ENCODE measurements around the gene EPHA6. TPM values are rescaled to one million over a fixed set of nuclear protein-coding genes. Genes with fewer than 3 reads are reported as not detected.

The EPHA6 gene
- 1 to 10 TPM in 1 of 3 donors, under 1 TPM in 2; 0.06 to 1.1 (median 0.10) TPM for polyA plus RNA-seq

DNA sequence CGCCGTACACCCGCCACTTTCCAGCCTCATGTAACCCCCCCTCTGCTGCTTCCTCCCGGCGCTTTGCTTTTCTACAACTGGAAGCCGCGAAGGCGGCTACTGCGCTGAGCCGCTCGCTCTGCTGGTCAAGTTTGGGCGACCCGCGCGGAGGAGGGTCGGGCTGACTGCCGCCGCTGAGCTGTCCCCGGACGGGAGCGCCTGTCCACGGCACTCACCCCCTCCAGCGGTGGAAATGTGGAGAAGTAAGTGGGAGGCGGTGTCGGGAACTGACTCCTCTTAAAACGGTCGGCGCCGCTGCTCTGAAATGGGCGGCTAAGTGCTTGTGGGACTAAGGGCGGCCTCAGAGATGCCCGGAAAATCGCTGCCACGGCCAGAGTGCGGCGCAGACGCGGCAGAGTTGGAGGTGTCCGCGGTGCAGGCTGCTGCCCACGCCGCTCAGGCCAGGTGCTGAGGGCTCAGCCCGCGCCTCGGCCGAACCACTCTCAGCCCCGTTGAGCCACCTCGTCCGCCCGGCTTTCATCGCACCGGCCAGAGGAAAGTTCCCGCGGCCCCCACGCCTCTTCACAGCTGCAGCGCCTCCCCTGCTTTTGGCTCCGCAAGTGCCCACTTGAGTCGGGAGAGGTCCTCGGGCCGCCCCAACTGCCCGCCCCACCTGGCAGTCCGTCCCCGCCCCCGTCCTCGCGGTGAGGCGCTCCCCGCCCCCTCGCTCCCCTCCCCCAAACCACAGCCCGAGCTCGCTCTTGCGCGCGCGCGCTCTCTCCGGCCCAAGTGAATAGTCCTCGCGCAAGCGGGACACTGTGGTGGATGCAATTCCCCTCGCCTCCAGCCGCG is at the start of gene EPHA6:
TSS of gene EPHA6 (plus strand) at position 775 of the 831 bp plus-strand sequence.
- no peak within 1 kb of the TSS for H3K27ac ChIP-seq (ENCODE audit: low read depth, low read length)

DNA sequence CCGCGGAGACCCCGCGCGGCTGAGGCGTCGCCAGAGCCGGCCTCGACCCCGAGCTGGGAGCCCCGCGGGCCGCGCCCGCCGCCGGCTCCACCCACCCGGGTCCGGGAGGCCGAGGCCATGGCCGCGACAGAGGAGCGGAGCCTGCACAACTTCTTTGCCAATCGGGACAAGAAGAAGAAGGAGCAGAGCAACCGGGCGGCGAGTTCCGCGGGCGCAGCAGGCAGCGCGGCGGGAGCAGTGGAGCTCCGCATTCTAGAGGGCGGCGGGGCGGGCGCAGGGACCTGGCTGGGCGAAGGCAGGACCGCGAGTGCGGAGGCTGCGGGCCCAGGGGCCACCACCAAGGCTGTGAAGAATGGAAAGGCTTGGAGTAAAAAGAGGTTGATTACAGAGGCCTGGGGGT is 37.6 kb upstream of the EPHA6 start:
- 36 to 71% (median 60%) methylated on average over 41 to 43 of the region's 43 CpGs for WGBS, 3 donors

More for the DNA sequence above, at the start of gene EPHA6:
- WGBS, 3 donors, result 0 to 1% (median 1%) methylated on average over 74 to 83 of the region's 83 CpGs

DNA sequence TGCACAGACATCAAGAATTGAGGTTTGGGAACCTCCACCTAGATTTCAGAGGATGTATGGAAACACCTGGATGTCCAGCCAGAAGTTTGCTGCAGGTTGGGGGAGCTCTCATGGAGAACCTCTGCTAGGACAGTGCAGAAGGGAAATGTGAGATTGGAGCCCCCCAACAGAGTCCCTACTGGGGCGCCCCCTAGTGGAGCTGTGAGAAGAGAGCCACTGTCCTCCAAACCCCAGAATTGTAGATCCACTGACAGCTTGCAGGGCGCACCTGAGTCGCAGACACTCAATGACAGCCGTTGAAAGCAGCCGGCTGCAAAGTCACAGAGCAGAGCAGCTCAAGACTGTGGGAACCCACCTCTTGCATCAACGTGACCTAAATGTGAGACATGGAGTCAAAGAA is 34.6 kb upstream of the EPHA6 start:
- WGBS, 3 donors, result 80 to 89% (median 82%) methylated on average over 6 of the region's 6 CpGs

More for the DNA sequence above, 37.6 kb upstream of the EPHA6 start:
- no peak overlapping the region for H3K27ac ChIP-seq (ENCODE audit: low read depth, low read length)

DNA sequence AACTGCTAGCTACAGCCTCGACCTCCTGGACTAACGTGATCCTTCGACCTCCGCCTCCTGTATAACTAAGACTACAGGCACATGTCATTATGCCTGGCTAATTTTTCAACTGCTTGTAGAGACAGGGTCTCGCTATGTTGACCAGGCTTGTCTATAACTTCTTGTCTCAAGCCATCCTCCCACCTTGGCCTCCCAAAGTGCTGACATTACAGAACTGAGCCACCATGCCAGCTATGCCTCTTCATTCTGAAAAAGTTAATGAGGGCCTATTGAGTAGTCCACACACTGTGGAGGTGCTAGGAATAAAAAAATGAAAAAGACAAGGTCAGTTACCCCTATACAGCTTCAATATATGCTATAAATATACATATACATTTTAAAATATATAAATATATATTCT is 18.3 kb upstream of the EPHA6 start:
- WGBS, 3 donors, result 90 to 94% (median 92%) methylated on average over 5 of the region's 5 CpGs
- no peak overlapping the region for H3K27ac ChIP-seq (ENCODE audit: low read depth, low read length)

More for the DNA sequence above, 34.6 kb upstream of the EPHA6 start:
- H3K27ac ChIP-seq (ENCODE audit: low read depth, low read length), result no peak overlapping the region

DNA sequence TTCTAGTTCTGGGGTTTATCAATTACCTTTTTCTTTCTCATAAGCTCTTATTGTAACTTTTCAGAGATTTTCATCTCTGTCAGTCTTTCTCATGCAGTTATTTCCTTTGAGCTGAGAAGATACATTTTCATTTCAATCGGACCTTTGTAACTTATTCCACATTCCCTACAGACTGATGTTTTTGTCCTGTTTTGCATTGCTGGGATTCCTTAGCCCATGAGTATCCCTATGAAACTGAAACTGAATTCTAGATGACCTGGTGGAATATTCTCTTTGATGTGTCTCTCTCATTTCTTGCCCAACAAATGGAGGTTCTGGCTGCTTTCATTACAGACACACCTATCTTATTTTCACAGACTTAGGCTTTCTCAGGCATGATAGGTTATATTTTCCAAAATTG is 10.5 kb upstream of the EPHA6 start:
- no peak overlapping the region for H3K27ac ChIP-seq (ENCODE audit: low read depth, low read length)
- 69 to 83% (median 79%) methylated on average over 1 of the region's 1 CpG for WGBS, 3 donors

DNA sequence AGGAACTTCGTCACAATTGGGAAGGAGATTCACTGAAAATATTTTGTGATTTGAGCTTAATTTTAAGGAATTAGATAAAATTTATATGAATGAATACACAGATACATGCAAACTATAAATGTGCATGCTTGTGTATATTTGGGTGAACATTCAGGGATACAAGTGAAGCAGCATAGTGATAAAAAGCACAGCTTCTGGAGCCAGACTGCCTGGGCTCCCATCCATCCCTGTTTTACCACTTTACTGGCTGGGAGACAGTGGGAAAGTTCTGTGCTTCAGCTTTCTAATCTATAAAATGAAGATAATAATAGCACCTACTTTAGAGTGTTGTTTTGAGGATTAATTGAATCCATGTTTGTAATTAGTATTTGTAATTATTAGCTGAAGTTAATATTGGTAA is 8.1 kb upstream of the EPHA6 start:
- H3K27ac ChIP-seq (ENCODE audit: low read depth, low read length), result no peak overlapping the region
- 73 to 81% (median 78%) methylated on average over 1 of the region's 1 CpG for WGBS, 3 donors

DNA sequence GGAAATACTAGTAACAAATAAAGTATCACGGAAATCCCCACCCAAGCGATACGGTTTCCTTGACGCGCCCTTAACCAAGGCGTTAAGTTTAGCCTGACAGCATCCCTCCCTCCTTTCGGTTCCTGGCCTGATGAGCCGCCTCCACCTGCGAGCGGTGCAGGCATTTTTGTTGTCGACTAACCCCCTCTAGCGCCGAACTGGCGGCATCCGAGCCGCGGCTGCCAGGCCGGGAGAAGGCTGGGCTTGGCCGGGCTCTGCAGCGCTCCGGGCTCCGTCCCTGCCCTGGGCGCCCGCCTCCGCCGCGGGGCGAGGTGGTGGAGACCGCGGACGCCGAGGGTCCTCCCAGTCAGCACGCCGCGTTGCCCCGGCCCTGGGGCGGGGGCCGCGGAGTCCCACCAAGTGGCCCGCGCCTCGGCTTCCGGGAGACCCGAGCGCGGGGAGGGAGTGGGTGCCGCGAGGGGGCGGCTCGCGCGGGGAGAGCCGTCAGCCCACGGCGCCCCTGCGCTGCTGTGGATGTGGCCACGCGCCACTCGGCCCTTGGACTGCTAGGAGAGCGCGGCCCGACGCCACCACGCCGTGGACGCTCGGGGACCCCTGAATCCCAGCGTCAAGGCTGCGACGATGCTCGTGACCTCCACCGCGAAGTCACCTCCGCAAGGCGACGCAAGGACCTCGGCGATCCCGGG is 1.1 kb upstream of the EPHA6 start:
- H3K27ac ChIP-seq (ENCODE audit: low read depth, low read length), result no peak overlapping the region
- 0 to 1% (median 0%) methylated on average over 58 to 79 of the region's 79 CpGs for WGBS, 3 donors

DNA sequence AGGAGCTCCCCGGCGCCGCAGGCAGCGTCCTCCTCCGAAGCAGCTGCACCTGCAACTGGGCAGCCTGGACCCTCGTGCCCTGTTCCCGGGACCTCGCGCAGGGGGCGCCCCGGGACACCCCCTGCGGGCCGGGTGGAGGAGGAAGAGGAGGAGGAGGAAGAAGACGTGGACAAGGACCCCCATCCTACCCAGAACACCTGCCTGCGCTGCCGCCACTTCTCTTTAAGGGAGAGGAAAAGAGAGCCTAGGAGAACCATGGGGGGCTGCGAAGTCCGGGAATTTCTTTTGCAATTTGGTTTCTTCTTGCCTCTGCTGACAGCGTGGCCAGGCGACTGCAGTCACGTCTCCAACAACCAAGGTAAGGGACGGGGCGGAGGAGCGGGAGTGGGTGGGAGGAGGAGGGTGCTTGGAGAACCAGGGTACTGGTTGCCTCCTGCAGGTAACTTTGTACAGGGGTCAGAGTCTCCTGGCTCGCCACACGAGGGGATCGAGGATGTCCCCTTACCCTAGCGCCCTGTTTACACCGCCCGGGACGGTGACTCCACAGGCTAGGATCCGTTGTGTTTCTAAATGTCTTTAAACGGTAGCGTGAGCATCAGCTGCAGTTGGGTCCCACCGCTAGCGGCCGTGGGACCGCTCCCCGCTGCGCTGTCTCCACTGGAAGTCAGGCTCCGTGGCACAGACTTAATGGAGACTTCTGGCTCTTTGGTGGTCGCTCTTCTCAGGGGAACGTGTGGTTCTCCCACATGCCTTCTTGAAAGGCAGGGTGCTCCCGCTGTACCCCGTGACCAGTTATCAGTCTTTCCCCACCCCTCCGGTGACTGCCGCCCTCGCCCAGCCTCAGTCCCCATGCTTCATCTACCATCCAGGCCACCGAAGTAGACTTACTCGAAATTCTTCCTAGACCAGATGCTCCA is 515 bp downstream of the EPHA6 start:
- 2 to 8% (median 7%) methylated on average over 47 to 50 of the region's 50 CpGs for WGBS, 3 donors
- no peak overlapping the region for H3K27ac ChIP-seq (ENCODE audit: low read depth, low read length)

DNA sequence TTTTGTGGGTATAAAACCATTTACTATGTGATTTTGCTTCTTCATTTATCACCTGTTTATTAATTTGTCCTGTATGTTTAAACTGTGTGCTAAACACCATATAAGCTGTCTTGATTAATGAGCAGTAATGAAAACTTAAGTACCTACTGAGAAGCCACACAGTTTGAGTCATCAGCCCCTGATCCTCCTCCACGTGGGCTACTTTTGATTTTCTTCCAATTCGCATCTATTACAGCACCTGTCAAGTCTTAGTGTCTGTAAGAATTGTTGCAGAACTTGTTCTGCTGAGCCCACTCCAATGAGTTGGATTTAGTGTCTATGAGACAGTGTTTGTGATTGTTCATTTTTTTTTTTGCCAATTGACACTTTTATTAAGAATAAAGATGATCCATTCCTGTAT is 16.8 kb downstream of the EPHA6 start:
- 57 to 66% (median 60%) methylated on average over 2 of the region's 2 CpGs for WGBS, 3 donors
- no peak overlapping the region for H3K27ac ChIP-seq (ENCODE audit: low read depth, low read length)

DNA sequence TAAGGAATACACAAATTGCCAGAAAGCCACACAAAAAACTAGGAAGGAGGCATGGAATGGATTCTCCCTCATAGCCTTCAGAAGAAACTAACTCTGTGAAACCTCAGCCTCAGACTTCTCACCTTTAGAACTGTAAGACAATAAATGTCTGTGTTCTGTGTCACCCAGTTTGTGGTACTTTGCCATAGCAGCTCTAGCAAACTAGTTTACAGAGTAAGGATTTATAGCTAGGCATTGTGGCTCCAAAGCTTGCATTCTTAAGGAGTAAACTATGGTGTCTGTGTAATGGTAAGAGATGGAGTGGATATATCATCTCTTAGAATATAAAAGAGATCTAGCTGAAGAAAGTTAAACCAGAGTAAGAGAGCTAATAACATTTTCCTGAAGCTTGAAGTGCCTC is 18.9 kb downstream of the EPHA6 start:
- no peak overlapping the region for H3K27ac ChIP-seq (ENCODE audit: low read depth, low read length)

DNA sequence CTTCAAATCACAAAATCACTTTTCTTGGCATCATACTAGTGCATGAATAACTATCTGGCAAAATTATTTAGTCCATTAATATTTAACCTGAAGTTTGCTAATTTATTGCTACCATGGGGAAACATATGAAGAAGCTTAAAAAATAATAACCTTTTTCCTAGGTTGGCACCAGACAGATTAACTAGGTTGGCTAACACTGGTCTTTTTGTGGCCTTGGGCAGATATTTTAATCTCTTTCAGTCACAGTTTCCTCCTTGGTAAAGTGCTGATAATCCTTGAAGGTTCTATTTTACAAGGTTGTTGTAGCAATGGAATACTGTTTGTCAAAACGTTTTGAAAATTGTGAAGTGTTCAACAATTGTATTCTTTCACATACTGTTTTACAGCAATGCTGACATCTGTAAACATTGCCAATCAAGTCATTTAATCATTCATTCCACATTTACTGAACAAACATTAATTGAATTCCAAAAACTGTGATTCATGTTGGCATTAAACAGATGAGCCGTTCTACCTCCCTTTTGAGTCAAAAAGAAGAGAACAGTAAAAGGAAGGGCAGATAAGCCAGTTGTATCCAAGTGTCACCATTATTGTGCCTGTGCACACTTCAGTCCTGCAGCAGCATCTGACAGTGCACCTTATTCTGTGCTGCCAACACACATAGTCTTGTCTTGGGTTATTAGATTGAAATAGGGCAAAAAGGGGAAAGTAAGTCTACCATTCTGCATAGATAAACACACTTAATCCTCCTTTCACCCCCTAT is 21.9 kb downstream of the EPHA6 start:
- WGBS, 3 donors, result 15 to 45% (median 43%) methylated on average over 2 of the region's 2 CpGs
- no peak overlapping the region for H3K27ac ChIP-seq (ENCODE audit: low read depth, low read length)

DNA sequence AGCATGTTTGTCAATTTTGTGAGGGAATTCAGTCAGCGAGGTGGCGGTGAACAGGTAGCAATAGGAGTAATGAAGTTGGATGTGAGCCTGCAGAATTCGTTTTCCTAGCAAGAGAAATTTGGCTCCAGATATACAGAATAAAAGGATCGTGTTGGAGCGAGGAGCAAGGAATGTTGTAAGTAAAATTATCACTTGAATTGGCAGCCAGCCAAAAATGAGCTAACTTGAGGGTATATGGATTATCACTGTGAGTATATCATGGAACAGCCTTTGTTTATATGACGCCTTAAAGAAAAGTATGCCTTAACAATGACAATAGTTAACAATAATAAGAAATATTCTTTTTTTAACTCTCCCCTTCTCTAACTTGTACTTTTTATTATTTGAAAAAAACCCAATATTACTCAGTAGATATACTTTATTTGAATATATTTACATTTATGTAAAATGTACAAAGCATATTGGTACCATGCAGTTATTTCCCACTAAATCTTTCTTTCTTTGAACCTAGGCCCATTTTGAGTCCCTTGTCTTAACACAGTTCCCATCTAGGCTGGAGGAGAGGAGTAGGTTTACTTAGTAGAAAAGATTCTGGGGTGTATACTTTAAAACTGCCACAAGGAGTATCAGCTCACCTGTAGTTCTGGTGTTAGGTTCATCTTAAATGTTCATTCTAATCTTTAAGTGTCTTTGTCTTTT is 29.3 kb downstream of the EPHA6 start:
- H3K27ac ChIP-seq (ENCODE audit: low read depth, low read length), result no peak overlapping the region
- 41 to 69% (median 58%) methylated on average over 6 of the region's 6 CpGs for WGBS, 3 donors

DNA sequence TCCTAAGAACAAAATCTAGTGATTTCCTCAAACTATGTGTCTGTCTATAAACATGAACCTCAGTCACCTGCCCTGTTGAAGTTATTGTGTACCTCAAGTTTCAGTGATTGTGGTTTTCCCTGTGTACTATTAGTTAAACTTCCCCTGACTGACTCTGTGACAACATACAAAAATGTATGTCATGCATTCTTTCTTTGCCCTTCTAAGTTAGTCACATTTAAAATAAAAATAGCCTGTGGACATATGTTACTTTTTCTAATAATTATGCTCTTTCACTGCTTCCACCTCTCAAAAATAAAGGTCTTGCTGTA is 29.8 kb downstream of the EPHA6 start:
- no peak overlapping the region for H3K27ac ChIP-seq (ENCODE audit: low read depth, low read length)

DNA sequence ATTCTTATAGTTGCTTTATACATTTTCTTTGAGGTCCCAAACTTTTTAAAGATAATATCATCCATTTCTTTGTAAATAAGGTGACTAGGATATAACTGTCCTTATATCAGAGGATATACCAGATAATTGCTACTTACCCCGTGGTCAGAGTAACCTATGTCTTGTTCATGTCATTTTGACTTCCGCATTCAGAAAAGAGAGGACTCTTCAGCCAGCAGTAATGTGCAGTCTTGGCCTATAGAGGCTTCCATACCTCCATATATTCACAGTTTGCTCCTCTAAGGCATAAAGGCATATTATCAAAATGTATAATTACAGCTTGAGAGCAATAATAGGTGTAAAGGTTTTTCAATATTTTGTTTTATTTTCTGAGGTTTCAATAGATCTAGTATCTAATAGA is 38.5 kb downstream of the EPHA6 start:
- no peak overlapping the region for H3K27ac ChIP-seq (ENCODE audit: low read depth, low read length)
- 86 to 91% (median 89%) methylated on average over 2 of the region's 2 CpGs for WGBS, 3 donors

DNA sequence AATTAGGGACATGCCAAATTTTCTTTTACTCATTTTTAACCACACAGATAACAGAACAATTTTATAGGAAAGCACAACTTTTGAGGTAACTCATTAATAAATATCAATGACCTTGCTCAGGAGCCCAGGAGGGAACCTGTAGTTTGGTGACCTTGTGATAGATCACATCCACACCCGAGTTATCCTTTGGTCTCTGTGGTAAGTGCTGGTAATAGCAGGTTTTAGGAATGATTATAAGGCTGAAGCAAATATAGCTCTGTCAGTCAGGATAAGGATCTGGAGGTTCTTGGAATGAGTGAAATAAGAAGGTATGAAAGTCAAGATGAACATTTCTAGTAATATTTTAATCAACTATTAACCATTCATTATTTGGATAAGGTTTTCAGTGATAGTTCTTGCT is 46.5 kb downstream of the EPHA6 start:
- WGBS, 3 donors, result 31 to 84% (median 65%) methylated on average over 1 of the region's 1 CpG
- no peak overlapping the region for H3K27ac ChIP-seq (ENCODE audit: low read depth, low read length)

DNA sequence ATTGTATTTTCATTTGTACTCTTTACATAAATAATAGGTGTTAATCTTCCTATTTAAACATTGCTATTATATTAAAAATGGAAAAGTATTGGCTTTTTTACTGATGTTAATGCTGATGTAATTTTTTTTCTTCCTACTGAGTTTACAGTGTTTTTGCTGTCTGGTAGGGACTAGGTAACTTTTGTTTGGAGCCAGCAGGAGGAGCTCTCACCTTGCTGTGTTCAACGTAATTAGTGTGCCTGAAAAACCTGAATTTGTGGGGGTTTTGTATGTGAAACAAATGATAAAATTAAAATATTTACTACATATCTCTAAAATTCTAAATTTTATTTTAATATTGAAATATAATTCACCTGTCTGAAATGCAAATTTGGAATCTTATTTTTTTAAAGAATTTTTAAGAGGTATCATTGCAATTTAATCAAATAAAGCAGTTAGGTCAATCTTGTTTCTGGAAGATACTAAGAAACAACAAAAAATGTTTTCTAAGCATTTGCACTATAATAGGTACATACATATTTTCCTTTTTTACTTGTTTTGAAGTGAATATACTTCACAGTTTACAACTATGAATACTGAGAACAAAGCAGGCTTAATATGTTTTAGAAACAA is 48.8 kb downstream of the EPHA6 start:
- 0 to 6% (median 0%) methylated on average over 1 of the region's 1 CpG for WGBS, 3 donors
- no peak overlapping the region for H3K27ac ChIP-seq (ENCODE audit: low read depth, low read length)

DNA sequence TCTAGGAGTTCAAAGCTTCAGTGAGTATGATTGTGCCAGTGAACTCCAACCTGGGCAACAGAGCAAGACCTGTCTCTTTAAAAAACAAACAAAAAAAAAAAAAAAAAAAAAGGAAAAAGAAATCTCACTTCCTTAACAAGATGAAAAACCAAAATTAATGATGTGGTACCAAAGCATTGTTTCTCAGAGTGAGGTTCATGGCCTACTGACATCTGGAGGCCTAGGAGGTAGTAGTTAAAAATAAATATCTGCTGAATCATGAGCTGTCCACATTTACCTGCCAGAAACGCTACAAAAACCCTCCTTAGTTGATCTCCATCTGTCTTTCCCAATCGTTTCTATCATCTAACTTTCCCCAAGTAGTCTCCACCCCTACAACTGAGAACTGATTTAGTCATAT is 51.2 kb downstream of the EPHA6 start:
- WGBS, 3 donors, result 38 to 59% (median 39%) methylated on average over 2 of the region's 2 CpGs

More for the DNA sequence above, 51.2 kb downstream of the EPHA6 start:
- no peak overlapping the region for H3K27ac ChIP-seq (ENCODE audit: low read depth, low read length)

Measured in adipose tissue (tissue), 3 donors.